ENCODE results near the gene ADAMTSL3.

DNA sequence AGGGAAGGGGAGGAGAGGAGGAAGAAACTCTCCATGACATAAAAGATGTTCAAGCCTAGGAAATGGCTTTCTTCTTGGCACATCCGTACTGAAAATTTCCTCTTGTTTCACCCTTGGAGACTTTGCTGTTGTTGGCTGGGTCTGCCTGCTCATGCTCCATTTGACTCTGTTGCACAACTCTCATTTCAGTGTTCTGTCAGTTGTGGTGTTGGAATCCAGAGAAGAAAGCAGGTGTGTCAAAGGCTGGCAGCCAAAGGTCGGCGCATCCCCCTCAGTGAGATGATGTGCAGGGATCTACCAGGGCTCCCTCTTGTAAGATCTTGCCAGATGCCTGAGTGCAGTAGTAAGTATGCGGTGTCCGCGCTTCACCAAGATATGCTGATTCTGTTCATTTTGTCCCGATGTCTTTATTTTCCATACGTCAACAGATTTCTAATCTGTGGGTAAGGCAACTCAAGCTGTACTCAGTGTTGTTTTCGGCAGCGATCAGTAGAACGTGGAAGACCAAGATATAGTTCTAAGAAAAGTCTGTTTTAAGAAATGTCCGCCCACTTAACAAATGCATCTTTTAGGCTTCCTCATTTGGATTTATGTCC is 316.5 kb downstream of the ADAMTSL3 start:
- TF ChIP-seq EZH2phosphoT487 (IDR thresholded peaks at IDR 0.05) (no peak), EZH2 (IDR thresholded peaks at IDR 0.05) (no peak), CTCF (IDR thresholded peaks at IDR 0.05) (no peak)
